NT2/D1 (cell line): ENCODE measurements around the gene FLOT2.

Experiments used
- SUZ12 ChIP-seq: IDR thresholded peaks from 2 replicates; pipeline ENCODE4 v1.6.1; 2011; ENCODE audit not compliant: insufficient read length, insufficient read depth; ENCODE audit errors: extremely low read depth
- YY1 ChIP-seq: IDR thresholded peaks from 2 replicates; pipeline ENCODE4 v1.6.1; 2011; ENCODE audit not compliant: insufficient read length, insufficient read depth
- ZNF274 ChIP-seq: IDR thresholded peaks from 2 replicates; pipeline ENCODE4 v1.6.1; 2011; ENCODE audit warnings: mild to moderate bottlenecking, low read depth, low read length

DNA sequence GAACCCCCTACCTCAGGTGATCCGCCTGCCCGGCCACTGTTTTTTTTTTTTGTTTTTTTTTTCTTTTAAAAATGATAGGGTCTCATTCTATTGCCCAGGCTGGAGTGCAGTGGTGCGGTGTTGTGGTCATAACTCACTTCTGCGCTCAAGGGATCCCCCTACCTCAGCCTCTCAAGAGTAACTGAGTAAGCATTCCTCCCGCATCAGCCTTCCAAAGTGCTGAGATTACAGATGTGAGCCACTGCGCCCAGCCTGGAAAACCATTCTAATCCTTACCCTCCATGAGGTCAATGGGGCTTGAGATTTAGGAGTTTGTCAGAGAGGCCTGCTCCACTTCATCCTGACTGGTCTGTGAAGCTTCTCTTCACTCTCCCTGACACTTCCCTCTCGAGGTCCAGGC is 30.3 kb downstream of the FLOT2 start:
- TF ChIP-seq SUZ12, result no peak
- TF ChIP-seq ZNF274, result no peak
- no peak for TF ChIP-seq YY1
